OCI-LY7 (cell line): ENCODE data around the gene TTI1. TPM values are rescaled to one million over a fixed set of nuclear protein-coding genes. Genes with fewer than 3 reads are reported as not detected.
A peak's percentile ranks its signal among the peaks of the same experiment; 100 is the strongest.

Experiments used
- BruUV-seq: library from RNA; stranded (reverse); fragments of 400-500 nt; replicated peaks from 2 replicates; lab custom pipeline; 2021; lab: Mats Ljungman, UMichigan
- CTCF ChIA-PET: fragments of 300-600 bp; sonication (Branson Sonifier 250); formaldehyde crosslinking; loops from one replicate; lab custom pipeline; 2022; ENCODE audit warnings: antibody characterized with exemption; ENCODE audit not compliant: unreplicated experiment; lab: Charles Lee
- POLR2A ChIA-PET: fragments of 300-600 bp; sonication (Branson Sonifier 250); formaldehyde crosslinking; loops from one replicate; lab custom pipeline; 2022; ENCODE audit warnings: antibody characterized with exemption; lab: Charles Lee
- DNase-seq: peaks from one replicate; pipeline ENCODE4 v3.0.0-alpha.2; 2015; ENCODE audit warnings: low spot score
- H2AFZ ChIP-seq: fragments of 200-600 bp; sonication (generic), shearing (Covaris generic); 2 replicates; pipeline ENCODE4 v1.6.1; 2014; ENCODE audit warnings: mild to moderate bottlenecking, antibody characterized with exemption, low read length, moderate library complexity
- H3K27ac ChIP-seq: fragments of 200-600 bp; sonication (generic); 2 replicates; pipeline ENCODE4 v1.5.1; 2014; ENCODE audit warnings: mixed run types, low read depth, mild to moderate bottlenecking, moderate library complexity, low read length, inconsistent platforms; ENCODE audit not compliant: poor library complexity, severe bottlenecking
- H3K36me3 ChIP-seq: fragments of 200-600 bp; sonication (generic); 2 replicates; pipeline ENCODE4 v1.6.1; 2014; ENCODE audit warnings: mild to moderate bottlenecking, antibody characterized with exemption, low read length, moderate library complexity, mixed read lengths; ENCODE audit not compliant: insufficient read depth
- H3K4me1 ChIP-seq: fragments of 200-600 bp; sonication (generic); 2 replicates; pipeline ENCODE4 v1.5.1; 2014; ENCODE audit warnings: mild to moderate bottlenecking, low read length; ENCODE audit not compliant: insufficient read depth, poor library complexity, severe bottlenecking
- H3K4me2 ChIP-seq: fragments of 200-600 bp; sonication (generic); 2 replicates; pipeline ENCODE4 v1.6.1; 2014; ENCODE audit warnings: mild to moderate bottlenecking, low read length
- H3K4me3 ChIP-seq: fragments of 200-600 bp; sonication (generic); 2 replicates; pipeline ENCODE4 v1.5.1; 2014; ENCODE audit warnings: mild to moderate bottlenecking, low read depth, low read length; ENCODE audit not compliant: poor library complexity, severe bottlenecking
- H3K79me2 ChIP-seq: fragments of 200-600 bp; sonication (generic); 2 replicates; pipeline ENCODE4 v1.6.1; 2016; ENCODE audit warnings: low read depth, mild to moderate bottlenecking, low read length, moderate library complexity, mixed read lengths; ENCODE audit not compliant: insufficient read depth
- H3K9me2 ChIP-seq: fragments of 200-600 bp; sonication (generic); 2 replicates; pipeline ENCODE4 v1.6.1; 2016; ENCODE audit warnings: mild to moderate bottlenecking, low read length, mixed read lengths; ENCODE audit not compliant: insufficient read depth
- H3K9me3 ChIP-seq: fragments of 200-600 bp; sonication (generic); 2 replicates; pipeline ENCODE4 v1.6.1; 2014; ENCODE audit warnings: mild to moderate bottlenecking, mixed run types, low read length, mixed read lengths
- H4K20me1 ChIP-seq: fragments of 200-600 bp; sonication (generic); 2 replicates; pipeline ENCODE4 v1.6.1; 2014; ENCODE audit warnings: mild to moderate bottlenecking, antibody characterized with exemption, low read length, moderate library complexity, mixed read lengths; ENCODE audit not compliant: insufficient read depth
- EZH2phosphoT487 ChIP-seq: fragments of 200-600 bp; sonication (generic); IDR thresholded peaks from 2 replicates; pipeline ENCODE4 v1.6.1; 2018; ENCODE audit warnings: low read depth, borderline replicate concordance, mild to moderate bottlenecking, mixed run types, antibody characterized with exemption, low read length, moderate library complexity, mixed read lengths
- intact Hi-C: fragments of 100-400 bp; cut with micrococcal nuclease; formaldehyde crosslinking; loops from one replicate; pipeline ENCODE4 v1.10.0; 2022; ENCODE audit not compliant: unreplicated experiment
- total RNA-seq, 2 experiments: library from RNA; depleted of rRNA in 1 of 2; stranded (reverse); fragments of >200 nt in 1 of 2; shearing (Covaris generic) in 1 of 2; gene quantifications; 2 replicates each; pipeline ENCODE4 v1.2.3, GENCODE V29; 2014 to 2022
- TF ChIP-seq, protein P1 (sequence below): fragments of 200-600 bp; sonication (generic); conservative IDR thresholded peaks from 2 replicates; pipeline ENCODE4 v1.5.1; 2014; ENCODE audit warnings: mild to moderate bottlenecking, antibody characterized with exemption, low read length, moderate library complexity, mixed read lengths

TTI1 gene
- total RNA-seq, 2 experiments from 2014 or later, result 22.4 to 28.7 TPM

DNA sequence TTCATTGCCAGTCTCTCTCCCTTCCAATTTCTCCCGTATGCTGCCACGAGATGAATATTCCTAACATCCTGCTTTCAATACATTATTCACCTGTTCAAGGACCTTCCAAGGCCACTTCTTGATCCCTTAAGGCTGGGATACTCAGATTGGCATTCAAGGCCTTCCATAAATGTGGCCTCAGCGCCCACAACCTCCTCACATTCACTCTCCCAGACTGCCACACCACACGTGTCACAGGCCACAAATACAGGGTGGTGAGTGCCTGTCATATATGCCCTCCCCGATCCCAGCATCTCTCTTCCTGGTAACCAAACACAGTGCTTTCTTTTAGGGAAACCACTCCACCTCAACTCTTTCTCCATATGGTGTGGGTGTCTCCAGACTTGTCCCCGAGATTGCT is 55.5 kb downstream of the TTI1 start:
- H3K9me2 ChIP-seq, result no peaks in the 10 kb centered on the region
- no peaks in the 10 kb centered on the region for H3K9me3 ChIP-seq
- ChIA-PET CTCF (no interaction called here), POLR2A (interaction anchor here (0.7 kb wide), 1 partner anchor 9 kb away, joined by 3 read pairs; no protein-coding TSS in a partner anchor)
- no peak for TF ChIP-seq EZH2phosphoT487
- TF ChIP-seq, protein P1, sequence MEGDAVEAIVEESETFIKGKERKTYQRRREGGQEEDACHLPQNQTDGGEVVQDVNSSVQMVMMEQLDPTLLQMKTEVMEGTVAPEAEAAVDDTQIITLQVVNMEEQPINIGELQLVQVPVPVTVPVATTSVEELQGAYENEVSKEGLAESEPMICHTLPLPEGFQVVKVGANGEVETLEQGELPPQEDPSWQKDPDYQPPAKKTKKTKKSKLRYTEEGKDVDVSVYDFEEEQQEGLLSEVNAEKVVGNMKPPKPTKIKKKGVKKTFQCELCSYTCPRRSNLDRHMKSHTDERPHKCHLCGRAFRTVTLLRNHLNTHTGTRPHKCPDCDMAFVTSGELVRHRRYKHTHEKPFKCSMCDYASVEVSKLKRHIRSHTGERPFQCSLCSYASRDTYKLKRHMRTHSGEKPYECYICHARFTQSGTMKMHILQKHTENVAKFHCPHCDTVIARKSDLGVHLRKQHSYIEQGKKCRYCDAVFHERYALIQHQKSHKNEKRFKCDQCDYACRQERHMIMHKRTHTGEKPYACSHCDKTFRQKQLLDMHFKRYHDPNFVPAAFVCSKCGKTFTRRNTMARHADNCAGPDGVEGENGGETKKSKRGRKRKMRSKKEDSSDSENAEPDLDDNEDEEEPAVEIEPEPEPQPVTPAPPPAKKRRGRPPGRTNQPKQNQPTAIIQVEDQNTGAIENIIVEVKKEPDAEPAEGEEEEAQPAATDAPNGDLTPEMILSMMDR, result no peak
- H3K36me3 ChIP-seq, result peaks cover 4% of the 10 kb centered on the region; the same call in 1 of the 2 replicates
- no peaks in the 10 kb centered on the region for H4K20me1 ChIP-seq
- no peaks in the 10 kb centered on the region for H3K79me2 ChIP-seq
- no peak overlapping the region for H3K4me3 ChIP-seq
- no peak overlapping the region for H2AFZ ChIP-seq
- intact Hi-C loops, result no loop called here
- H3K27ac ChIP-seq, result no peak overlapping the region
- no peaks in the 10 kb centered on the region for H3K4me1 ChIP-seq
- no peak for DNase-seq
- no TSS peak for BruUV-seq
- no peak overlapping the region for H3K4me2 ChIP-seq

- Histone ChIP-seq H3K4me1 (no peaks in the 10 kb centered on the region), H3K27ac (no peak overlapping the region), H3K79me2 (no peaks in the 10 kb centered on the region), H3K9me2 (no peaks in the 10 kb centered on the region), H3K9me3 (no peaks in the 10 kb centered on the region), H3K4me2 (no peak overlapping the region), H4K20me1 (no peaks in the 10 kb centered on the region), H3K36me3 (no peaks in the 10 kb centered on the region), H3K4me3 (no peak overlapping the region), H2AFZ (no peak overlapping the region)
- CTCF ChIA-PET, result no interaction called here
- BruUV-seq, result no TSS peak
- POLR2A ChIA-PET, result no interaction called here
- no peak for DNase-seq
- intact Hi-C loops, result no loop called here
- TF ChIP-seq, protein P1, result no peak
- no peak for TF ChIP-seq EZH2phosphoT487
Measured at GRCh38 chr20:37977338-37977737, 55.9 kb downstream of the TTI1 start.

GRCh38 chr20:37976887-37977286 is 56.4 kb downstream of the TTI1 start:
- no TSS peak for BruUV-seq
- Histone ChIP-seq H3K36me3 (no peaks in the 10 kb centered on the region), H3K27ac (no peak overlapping the region), H3K9me3 (no peaks in the 10 kb centered on the region), H3K9me2 (no peaks in the 10 kb centered on the region), H3K4me1 (no peaks in the 10 kb centered on the region), H3K79me2 (no peaks in the 10 kb centered on the region), H2AFZ (no peak overlapping the region), H3K4me2 (peak overlapping the region; percentile 20; the same call in 1 of the 2 replicates), H3K4me3 (no peak overlapping the region), H4K20me1 (no peaks in the 10 kb centered on the region)
- DNase-seq, result peak; percentile 10
- TF ChIP-seq, protein P1, result no peak
- no peak for TF ChIP-seq EZH2phosphoT487
- ChIA-PET POLR2A (no interaction called here), CTCF (no interaction called here)
- intact Hi-C loops, result no loop called here
